Right atrium auricular region (tissue), 2 donors: ENCODE data around the gene EEF1E1. TPM values are rescaled to one million over a fixed set of nuclear protein-coding genes. Genes with fewer than 3 reads are reported as not detected.

Source experiments
- DNase-seq: peaks from one replicate; pipeline ENCODE4 v3.0.0-alpha.2; 2019; ENCODE audit warnings: low spot score
- H3K27ac ChIP-seq, 2 donors: fragments of 200-600 bp; sonication (generic); 1 replicate in 1 of 2; 2 replicates in 1 of 2; pipeline ENCODE4 v1.5.1; 2016 to 2019
- H3K27me3 ChIP-seq, 2 donors: fragments of 200-600 bp; sonication (generic); one replicate each; pipeline versions ENCODE4 v1.5.1 to v1.6.0; 2017 to 2019
- H3K36me3 ChIP-seq: fragments of 200-600 bp; sonication (generic); one replicate; pipeline ENCODE4 v1.5.1; 2016
- H3K4me1 ChIP-seq, 2 donors: fragments of 200-600 bp; sonication (generic); one replicate each; pipeline versions ENCODE4 v1.5.1 to v1.6.0; 2017 to 2019
- H3K4me3 ChIP-seq, 2 donors: fragments of 200-600 bp; sonication (generic); 1 replicate in 1 of 2; 2 replicates in 1 of 2; pipeline ENCODE4 v1.5.1; 2017 to 2019; ENCODE audit warnings: mild to moderate bottlenecking in 1 of 2, moderate library complexity in 1 of 2
- H3K9me3 ChIP-seq, 2 donors: fragments of 200-600 bp; sonication (generic); one replicate each; pipeline ENCODE4 v1.5.1; 2019
- CTCF ChIP-seq, 2 donors: fragments of 200-600 bp; sonication (generic); IDR thresholded peaks; one replicate each; pipeline ENCODE4 v1.5.1; 2019; ENCODE audit warnings: antibody characterized with exemption in 2 of 2
- total RNA-seq, 2 donors: library from RNA; depleted of rRNA; stranded (reverse); fragments of >200 nt; gene quantifications; one replicate each; pipeline ENCODE4 v1.1.0, GENCODE V29; 2016

EEF1E1 gene
- total RNA-seq, 2 donors from 2014 or later, result 12.6 to 20.6 TPM

GRCh38 chr6:8113131-8113654 lies 10.8 kb upstream of the EEF1E1 start:
- Histone ChIP-seq H3K36me3 (no peaks in the 10 kb centered on the region), H3K9me3 (no peaks in the 10 kb centered on the region)
- no peak for TF ChIP-seq CTCF (IDR thresholded peaks at IDR 0.05)

GRCh38 chr6:8110725-8111124 lies 8.4 kb upstream of the EEF1E1 start:
- Histone ChIP-seq H3K4me3 (no peak overlapping the region), H3K27me3 (no peaks in the 10 kb centered on the region), H3K4me1 (no peaks in the 10 kb centered on the region), H3K27ac (no peak overlapping the region), H3K9me3 (no peaks in the 10 kb centered on the region), H3K36me3 (no peaks in the 10 kb centered on the region)
- no peak for TF ChIP-seq CTCF (IDR thresholded peaks at IDR 0.05)
- DNase-seq, result no peak

More at GRCh38 chr6:8113131-8113654, 10.8 kb upstream of the EEF1E1 start:
- H3K27me3 ChIP-seq, result no peaks in the 10 kb centered on the region
- H3K27ac ChIP-seq, result no peak overlapping the region
- H3K4me1 ChIP-seq, result no peaks in the 10 kb centered on the region
- no peak overlapping the region for H3K4me3 ChIP-seq
- DNase-seq, result no peak

DNA sequence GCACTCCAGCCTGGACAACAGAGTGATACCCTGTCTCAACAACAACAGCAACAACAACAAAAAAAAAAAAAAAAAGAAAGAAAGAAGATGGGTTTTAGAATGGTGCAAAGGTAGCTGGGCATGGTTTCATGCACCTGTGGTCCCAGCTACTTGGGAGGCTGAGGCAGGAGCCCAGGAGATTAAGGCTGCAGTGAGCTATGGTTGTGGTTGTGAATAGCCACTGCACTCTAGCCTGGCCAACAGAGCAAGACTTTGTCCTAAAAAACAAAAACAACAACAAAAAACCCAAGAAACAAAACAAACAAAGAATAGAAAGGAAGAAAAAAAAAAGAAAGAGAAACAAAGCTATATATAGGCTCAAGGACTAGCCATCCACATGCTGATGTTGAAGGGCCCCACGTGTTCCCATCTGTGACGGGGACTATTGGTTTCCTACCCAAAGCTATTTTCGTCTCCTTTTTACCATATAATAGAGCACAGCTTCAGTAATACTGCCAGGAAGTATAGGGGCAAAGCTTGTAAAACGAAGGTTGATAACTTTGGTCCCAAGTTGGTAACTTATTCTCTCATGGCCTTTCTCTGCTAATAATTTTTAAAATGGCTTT lies 7.9 kb upstream of the EEF1E1 start:
- H3K27ac ChIP-seq, result no peak overlapping the region
- H3K4me3 ChIP-seq, result no peak overlapping the region
- no peaks in the 10 kb centered on the region for H3K36me3 ChIP-seq
- H3K9me3 ChIP-seq, result no peaks in the 10 kb centered on the region
- no peaks in the 10 kb centered on the region for H3K4me1 ChIP-seq
- H3K27me3 ChIP-seq, result no peaks in the 10 kb centered on the region
- no peak for TF ChIP-seq CTCF (IDR thresholded peaks at IDR 0.05)
- no peak for DNase-seq

DNA sequence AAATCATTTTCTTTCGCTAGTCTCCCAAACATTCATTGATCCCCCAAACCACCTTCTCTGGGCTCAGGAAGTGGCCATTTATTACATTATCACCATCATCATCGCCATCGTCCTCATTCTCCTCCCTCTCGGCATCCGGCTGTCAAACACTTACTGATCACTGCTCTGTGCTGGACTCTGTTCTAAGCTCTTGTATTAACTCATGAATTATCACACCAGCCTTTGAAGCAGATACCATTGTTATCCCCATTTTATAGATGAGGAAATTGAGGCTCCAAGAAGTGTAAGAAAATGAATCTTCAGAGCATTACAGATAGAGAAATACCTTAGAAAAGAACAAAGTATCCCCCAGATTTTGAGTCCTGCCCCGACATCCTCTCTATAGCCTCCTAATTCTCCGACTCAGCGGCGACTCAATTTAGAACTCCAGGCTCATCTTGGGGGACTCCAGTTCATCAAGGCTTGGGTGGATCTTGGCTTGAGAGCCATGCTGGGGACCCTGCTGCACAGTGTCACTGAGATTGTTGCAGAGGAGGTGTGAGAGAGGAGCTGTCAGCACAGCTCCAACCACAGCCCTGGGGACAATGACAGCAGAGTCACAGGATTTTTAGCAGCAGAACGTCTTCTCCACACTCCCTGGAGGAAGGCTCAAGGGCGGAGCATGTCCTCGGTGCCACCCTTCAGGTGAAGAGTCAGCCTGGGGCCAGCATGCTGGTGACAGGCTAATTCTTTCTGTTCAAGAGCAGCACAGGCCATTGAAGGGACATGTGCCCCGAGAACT lies 6.6 kb upstream of the EEF1E1 start:
- no peaks in the 10 kb centered on the region for H3K36me3 ChIP-seq
- TF ChIP-seq CTCF (IDR thresholded peaks at IDR 0.05), result no peak
- no peak for DNase-seq
- no peaks in the 10 kb centered on the region for H3K9me3 ChIP-seq
- no peak overlapping the region for H3K27ac ChIP-seq
- H3K4me3 ChIP-seq, result no peak overlapping the region
- H3K27me3 ChIP-seq, result no peaks in the 10 kb centered on the region
- no peaks in the 10 kb centered on the region for H3K4me1 ChIP-seq

- no peak for DNase-seq
- H3K36me3 ChIP-seq, result no peaks in the 10 kb centered on the region
- no peak overlapping the region for H3K4me3 ChIP-seq
Measured at GRCh38 chr6:8108031-8108660, 5.8 kb upstream of the EEF1E1 start.

More at GRCh38 chr6:8108031-8108660, 5.8 kb upstream of the EEF1E1 start:
- no peak overlapping the region for H3K27ac ChIP-seq
- H3K4me1 ChIP-seq, result no peaks in the 10 kb centered on the region
- no peaks in the 10 kb centered on the region for H3K9me3 ChIP-seq
- H3K27me3 ChIP-seq, result no peaks in the 10 kb centered on the region
- no peak for TF ChIP-seq CTCF (IDR thresholded peaks at IDR 0.05)
